Testis (tissue), 3 donors: ENCODE data around the gene TMEM117. TPM values are rescaled to one million over a fixed set of nuclear protein-coding genes. Genes with fewer than 3 reads are reported as not detected.
"Not testable (repeated sequence)": the region's sequence is repeated elsewhere in the genome, so short reads cannot be mapped to it uniquely, and the experiment has no call there.

ENCODE experiments used
- DNase-seq: peaks from one replicate; pipeline ENCODE4 v3.0.0-alpha.2; 2019
- H3K27ac ChIP-seq, 2 donors: fragments of 200-600 bp; sonication (generic); one replicate each; pipeline ENCODE4 v1.5.1; 2019
- H3K27me3 ChIP-seq: fragments of 200-600 bp; sonication (generic); one replicate; pipeline ENCODE4 v1.5.1; 2019
- H3K36me3 ChIP-seq: fragments of 200-600 bp; sonication (generic); one replicate; pipeline ENCODE4 v1.5.1; 2017; ENCODE audit warnings: low read depth; ENCODE audit errors: missing control alignments
- H3K4me1 ChIP-seq: fragments of 200-600 bp; sonication (generic); one replicate; pipeline ENCODE4 v1.5.1; 2019
- H3K4me3 ChIP-seq, 2 donors: fragments of 200-600 bp; sonication (generic); one replicate each; pipeline ENCODE4 v1.5.1; 2017 to 2019
- H3K9me3 ChIP-seq: fragments of 200-600 bp; sonication (generic); one replicate; pipeline ENCODE4 v1.5.1; 2017
- CTCF ChIP-seq, 3 experiments: fragments of 450-650 bp in 2 of 3; fragments of 200-600 bp in 1 of 3; sonication (generic) in 1 of 3; IDR thresholded peaks; one replicate each; pipeline ENCODE4 v1.5.1; 2016 to 2019; ENCODE audit warnings: antibody characterized with exemption in 3 of 3, mild to moderate bottlenecking in 2 of 3, moderate library complexity in 1 of 3
- POLR2A ChIP-seq: fragments of 450-650 bp; IDR thresholded peaks from one replicate; pipeline ENCODE4 v1.6.1; 2017; ENCODE audit warnings: antibody characterized with exemption, mild to moderate bottlenecking, moderate library complexity
- WGBS, 2 donors: methylation state at CpG; one replicate each; pipeline ENCODE4 v1.1.5; 2018; 5-methylcytosine and 5-hydroxymethylcytosine counted together
- intact Hi-C: fragments of 100-400 bp; cut with DNase I; formaldehyde crosslinking; loops from one replicate; pipeline ENCODE4 v1.15.1; 2023; ENCODE audit warnings: low total_unique reads
- polyA plus RNA-seq: library from polyadenylated mRNA; stranded (reverse); fragments of 350-450 nt; fragmentation: Illumina TruSeq; extraction: RNeasy Lipid Tissue Mini Kit (QIAGEN cat#74804); gene quantifications from one replicate; pipeline ENCODE4 v1.2.3, GENCODE V29; 2014; ENCODE audit warnings: low read depth, low replicate concordance; ENCODE audit not compliant: insufficient read depth
- total RNA-seq, 2 donors: library from RNA; depleted of rRNA; stranded (reverse); fragments of >200 nt; gene quantifications; one replicate each; pipeline ENCODE4 v1.2.3, GENCODE V29; 2016

Gene TMEM117
- total and polyA plus RNA-seq, 3 donors from 2014 or later, result 6.1 to 17.7 (median 14.8) TPM

DNA sequence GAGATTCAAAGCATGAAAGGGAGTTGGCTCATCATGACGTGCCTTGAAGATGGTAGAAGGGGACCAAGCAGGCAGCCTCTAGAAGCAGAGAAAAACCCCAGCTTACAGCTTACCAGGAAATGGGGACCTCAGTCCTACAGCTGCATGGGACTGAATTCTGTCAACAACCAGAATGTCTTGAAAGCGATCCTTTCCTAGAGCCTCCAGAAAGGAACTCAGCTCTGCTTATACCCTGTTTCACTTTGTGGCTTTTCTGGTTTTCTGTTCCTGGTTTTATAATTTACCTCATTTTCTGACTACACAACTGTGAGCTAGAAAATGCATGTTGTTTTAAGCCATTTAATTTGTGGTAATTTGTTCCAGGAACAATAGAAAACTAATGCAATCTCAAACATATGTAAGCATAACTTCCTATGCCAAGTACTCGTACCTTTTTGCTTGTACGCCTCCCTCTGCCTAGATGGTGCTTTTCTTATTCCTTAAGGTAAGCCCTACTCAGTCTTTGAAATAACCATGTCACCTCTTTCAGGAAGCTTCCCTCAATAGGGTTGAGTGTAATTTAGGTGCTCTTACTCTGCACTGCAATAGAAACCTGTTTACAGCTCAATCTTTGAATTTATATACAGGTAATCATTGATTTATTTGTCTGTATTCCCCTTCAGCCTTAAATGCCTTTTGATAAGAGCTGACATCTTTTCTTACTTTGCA is 348.8 kb downstream of the TMEM117 start:
- Histone ChIP-seq H3K27ac (no peak overlapping the region), H3K9me3 (no peaks in the 10 kb centered on the region), H3K36me3 (no peaks in the 10 kb centered on the region), H3K4me3 (no peak overlapping the region), H3K27me3 (no peaks in the 10 kb centered on the region), H3K4me1 (no peaks in the 10 kb centered on the region)
- TF ChIP-seq CTCF (IDR thresholded peaks at IDR 0.05) (no peak), POLR2A (no peak)
- no peak for DNase-seq
- intact Hi-C loops, result no loop called here
- 92 to 93% methylated on average over 4 of the region's 4 CpGs for WGBS, 2 donors

DNA sequence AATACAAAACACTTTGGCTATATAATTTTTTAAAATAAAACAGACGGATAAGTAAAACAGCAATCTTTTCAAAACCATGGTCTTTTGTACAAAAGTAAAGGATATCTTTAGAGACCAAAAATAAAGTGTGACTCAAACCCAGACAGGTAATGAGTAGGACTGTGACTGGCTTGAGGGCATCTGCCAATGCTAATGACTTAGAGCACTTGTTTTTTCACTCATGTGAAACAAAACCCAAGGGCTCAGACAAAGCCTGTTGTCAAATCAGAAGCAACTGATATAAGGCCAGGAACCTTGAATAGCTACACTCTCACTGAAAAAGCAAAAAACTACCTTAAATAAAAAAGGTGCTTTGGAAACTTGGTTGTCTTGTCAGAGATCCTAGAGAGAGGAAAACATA is 357.4 kb downstream of the TMEM117 start:
- DNase-seq, result no peak
- Histone ChIP-seq H3K9me3 (no peaks in the 10 kb centered on the region), H3K27me3 (no peaks in the 10 kb centered on the region), H3K4me1 (no peaks in the 10 kb centered on the region), H3K4me3 (no peak overlapping the region), H3K36me3 (no peaks in the 10 kb centered on the region), H3K27ac (no peak overlapping the region)
- 97% methylated on average over 1 of the region's 1 CpG for WGBS, 2 donors
- intact Hi-C loops, result no loop called here
- no peak for TF ChIP-seq CTCF (IDR thresholded peaks at IDR 0.05)
- TF ChIP-seq POLR2A, result no peak

DNA sequence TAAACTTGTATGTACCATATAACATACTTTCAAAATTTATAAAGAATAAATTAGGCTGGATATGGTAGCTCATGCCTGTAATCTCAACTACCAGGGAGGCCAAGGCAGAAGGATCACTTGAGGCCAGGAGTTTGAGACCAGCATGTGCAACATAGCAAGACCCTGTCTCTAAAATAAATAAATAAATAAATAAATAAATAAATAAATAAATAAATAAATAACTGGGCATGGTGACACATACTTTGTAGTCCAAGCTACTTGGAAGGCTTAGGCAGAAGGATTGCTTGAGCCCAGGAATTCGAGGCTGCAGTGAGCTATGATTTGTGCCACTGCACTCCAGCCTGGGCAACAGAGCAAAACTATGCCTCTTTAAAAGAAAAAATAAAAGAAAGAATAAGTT is 359.8 kb downstream of the TMEM117 start:
- H3K4me3 ChIP-seq, H3K4me1 ChIP-seq, H3K27ac ChIP-seq, H3K27me3 ChIP-seq, H3K36me3 ChIP-seq, DNase-seq, intact Hi-C loops, H3K9me3 ChIP-seq: not testable (repeated sequence)
- 89% methylated on average over 1 of the region's 1 CpG for WGBS, 2 donors

DNA sequence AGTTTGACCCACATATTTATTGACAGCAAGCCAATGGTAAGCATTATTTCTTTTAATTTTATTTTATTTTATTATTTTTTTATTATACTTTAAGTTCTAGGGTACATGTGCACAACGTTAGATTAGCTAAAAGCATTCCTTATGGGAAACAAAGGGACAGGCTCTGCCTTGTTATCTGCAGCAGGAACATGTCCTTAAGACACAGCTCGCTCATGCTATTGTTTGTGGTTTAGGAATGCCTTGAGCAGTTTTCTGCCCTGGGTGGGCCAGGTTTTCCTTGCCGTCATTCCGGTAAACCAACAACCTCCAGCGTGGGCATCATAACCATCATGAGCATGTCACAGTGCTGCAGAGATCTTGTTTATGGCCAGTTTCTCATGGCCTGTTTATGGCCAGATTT is 370.2 kb downstream of the TMEM117 start:
- Histone ChIP-seq H3K36me3 (no peaks in the 10 kb centered on the region), H3K27me3 (no peaks in the 10 kb centered on the region), H3K4me1 (no peaks in the 10 kb centered on the region), H3K27ac (no peak overlapping the region), H3K4me3 (no peak overlapping the region), H3K9me3 (no peaks in the 10 kb centered on the region)
- DNase-seq, result no peak
- TF ChIP-seq POLR2A (no peak), CTCF (IDR thresholded peaks at IDR 0.05) (no peak)
- WGBS, 2 donors, result 92 to 95% methylated on average over 5 of the region's 5 CpGs
- intact Hi-C loops, result no loop called here

- no peak overlapping the region for H3K4me3 ChIP-seq
- no peaks in the 10 kb centered on the region for H3K4me1 ChIP-seq
- no peaks in the 10 kb centered on the region for H3K9me3 ChIP-seq
- H3K27me3 ChIP-seq, result no peaks in the 10 kb centered on the region
- WGBS, 2 donors, result 88 to 94% methylated on average over 4 of the region's 4 CpGs
- no peaks in the 10 kb centered on the region for H3K36me3 ChIP-seq
- no peak for DNase-seq
- TF ChIP-seq POLR2A (no peak), CTCF (IDR thresholded peaks at IDR 0.05) (no peak)
- H3K27ac ChIP-seq, result no peak overlapping the region
- intact Hi-C loops, result no loop called here
These were observed 381.4 kb downstream of the TMEM117 start for GRCh38 chr12:44217146-44217883.
